Measurements from ENCODE around the gene NEDD4L.

Gene NEDD4L

DNA sequence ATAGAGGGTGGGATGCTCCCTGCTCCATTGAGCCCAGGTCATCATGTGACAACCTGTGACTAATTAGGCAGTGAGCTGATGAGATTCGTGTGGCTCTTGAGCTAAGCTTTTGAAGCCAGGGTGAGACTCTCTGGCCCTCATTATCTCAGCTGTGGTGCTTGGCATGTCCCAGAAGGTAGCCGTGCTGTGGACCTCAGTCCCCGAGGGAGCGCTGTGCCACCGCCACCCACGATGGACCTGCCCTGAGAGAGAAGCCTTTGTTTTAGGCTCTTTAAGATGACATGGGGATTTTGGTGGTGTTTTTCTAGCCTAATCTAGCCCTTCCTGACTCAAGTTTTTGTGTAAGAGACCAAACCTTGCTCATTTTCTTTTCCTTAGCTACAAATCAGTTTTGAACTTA lies 66.4 kb downstream of the NEDD4L start:
- intact Hi-C loops (cut with DNase I) = no loop called here
- DNase-seq = no peak

- intact Hi-C loops (cut with DNase I) = no loop called here
Measured at GRCh38 chr18:58112174-58112573, 68.1 kb downstream of the NEDD4L start.

DNA sequence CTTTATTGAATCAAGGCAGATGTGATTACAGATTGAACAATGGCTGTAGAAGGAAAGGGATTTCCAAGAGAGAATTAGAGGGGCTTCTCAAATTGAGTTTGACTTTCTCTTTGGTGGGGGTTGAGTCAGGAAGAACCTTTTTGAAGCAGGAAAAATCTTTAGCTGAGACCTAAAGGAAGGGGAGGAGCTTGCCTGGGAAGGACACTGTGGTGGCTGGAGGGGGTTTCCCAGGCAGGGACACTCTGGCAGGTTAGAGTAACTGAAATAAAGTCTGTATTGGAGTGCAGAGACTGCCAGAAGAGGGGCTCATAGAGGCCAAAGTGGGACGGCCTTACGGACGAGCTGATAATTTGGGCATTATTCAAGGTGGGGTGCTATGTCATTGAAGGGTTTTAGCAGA lies 69.3 kb downstream of the NEDD4L start:
- intact Hi-C loops (cut with DNase I) = no loop called here
- no peak for DNase-seq

More at GRCh38 chr18:58112174-58112573, 68.1 kb downstream of the NEDD4L start:
- no peak for DNase-seq

GRCh38 chr18:58114766-58115165 lies 70.7 kb downstream of the NEDD4L start:
- intact Hi-C loops (cut with DNase I) = no loop called here
- no peak for DNase-seq

DNA sequence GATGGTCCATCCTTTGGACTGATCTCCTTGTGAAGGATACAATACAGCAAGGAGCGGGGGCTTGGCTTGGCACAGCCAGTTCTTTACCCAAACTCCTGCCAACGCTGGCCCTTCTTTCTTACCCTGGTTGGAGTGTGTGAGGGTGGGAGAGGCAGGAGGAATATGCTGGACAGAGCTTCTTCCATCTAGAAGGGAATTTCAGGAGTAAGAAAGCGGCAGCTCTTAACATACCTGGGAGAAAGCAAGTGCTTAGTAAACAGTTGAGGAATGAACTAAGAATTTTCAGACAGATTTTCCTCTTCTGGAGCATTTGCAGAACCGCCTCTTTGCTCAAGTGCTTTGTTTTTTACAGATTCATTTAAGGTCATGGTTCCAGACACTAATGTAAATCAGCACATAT lies 72.8 kb downstream of the NEDD4L start:
- DNase-seq = peak in 1 of 10 donors; percentile 39
- intact Hi-C loops (cut with DNase I) = no loop called here

DNA sequence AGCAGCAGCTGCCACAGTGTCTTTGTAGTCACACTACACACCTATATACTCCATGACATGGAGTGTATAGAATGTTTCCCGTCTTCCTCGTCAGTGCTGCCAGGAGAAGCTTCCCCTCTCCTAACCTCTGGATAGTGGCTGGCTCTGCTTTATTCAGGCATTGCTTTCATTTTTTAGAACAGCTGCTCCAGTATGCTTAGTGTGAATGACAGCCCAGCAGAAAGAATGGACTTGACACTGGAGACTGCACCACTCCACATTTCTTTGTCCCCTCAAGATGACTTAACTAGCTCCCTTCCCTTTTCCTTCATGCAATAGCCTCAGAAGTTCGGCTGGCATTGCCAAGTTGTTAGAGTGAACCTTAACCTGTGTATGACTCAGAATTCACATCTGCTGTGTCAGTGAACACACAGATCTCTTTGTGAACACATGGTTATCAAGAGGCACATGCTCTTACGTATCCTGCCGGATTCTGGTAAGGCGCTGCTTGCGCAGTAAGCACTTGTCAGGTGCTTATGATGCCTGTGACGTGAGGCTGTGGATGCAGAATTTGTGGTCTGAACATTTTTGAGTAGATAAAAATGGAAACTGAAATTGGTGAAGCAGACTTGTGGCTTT lies 73.9 kb downstream of the NEDD4L start:
- peak in 3 of 10 donors; percentile 19 to 86 (median 41) for DNase-seq
- intact Hi-C loops (cut with DNase I) = no loop called here

DNA sequence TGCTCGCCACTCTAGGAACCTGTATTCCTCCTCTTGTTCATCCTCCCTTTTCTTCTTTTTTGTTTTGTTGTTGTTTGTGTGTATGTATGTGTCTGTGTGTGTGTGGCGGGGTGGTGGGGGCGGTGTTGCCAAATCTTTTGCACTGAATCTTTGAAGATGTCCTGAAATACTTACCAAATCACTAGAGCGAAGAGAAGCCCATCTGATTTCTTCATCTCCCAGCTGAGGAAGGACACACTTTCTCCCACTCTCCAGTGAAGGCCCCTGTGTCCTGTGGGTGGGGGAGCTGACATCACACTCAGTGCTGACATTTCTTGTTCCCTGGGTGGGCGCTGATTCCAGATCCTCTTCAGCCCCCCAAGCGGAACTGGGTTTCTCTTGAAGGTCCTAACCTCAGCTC lies 74.5 kb downstream of the NEDD4L start:
- intact Hi-C loops (cut with DNase I) = no loop called here

DNA sequence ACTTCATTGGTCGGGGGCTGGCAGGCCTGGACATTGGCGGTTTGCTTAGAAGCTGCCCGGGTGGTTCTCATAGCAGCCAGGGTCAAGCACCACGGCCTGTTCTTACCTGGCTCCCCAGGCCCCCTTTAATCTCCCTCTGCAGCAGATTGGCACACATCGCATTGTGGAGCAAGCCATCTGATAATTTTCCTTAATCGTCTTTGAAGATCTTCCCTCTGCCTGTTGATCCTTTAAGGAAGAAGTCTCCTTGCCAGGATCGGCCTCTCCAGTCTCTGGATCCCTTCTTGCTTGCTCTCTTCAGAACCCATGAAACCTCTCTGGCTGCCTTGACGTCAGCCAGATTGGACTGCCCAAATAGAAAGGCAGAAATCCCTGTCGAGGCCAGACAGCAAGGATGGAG lies 75.8 kb downstream of the NEDD4L start:
- DNase-seq = peak in 1 of 10 donors; percentile 17
- intact Hi-C loops (cut with DNase I) = no loop called here

More for the DNA sequence above, 74.5 kb downstream of the NEDD4L start:
- DNase-seq = peak in 1 of 10 donors; percentile 14

DNA sequence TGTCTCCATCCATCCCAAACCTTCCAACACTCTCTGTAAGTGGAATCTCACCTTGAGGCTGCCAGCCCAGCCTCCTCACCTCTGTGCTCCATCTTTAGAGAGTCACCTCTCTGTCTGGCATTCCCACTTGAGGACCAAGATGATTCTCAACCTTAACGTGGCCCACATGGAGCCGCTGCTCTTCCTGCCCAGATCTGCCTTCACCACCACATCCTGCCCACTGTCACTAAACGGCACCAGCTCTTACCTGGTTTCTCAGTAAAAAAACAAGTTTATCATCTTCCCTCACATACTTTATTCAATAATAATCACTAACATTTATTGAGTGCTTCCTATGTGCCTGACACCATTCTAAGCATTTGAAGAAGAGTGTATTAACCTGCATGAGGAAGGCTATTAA lies 80.4 kb downstream of the NEDD4L start:
- DNase-seq = no peak
- intact Hi-C loops (cut with DNase I) = no loop called here

DNA sequence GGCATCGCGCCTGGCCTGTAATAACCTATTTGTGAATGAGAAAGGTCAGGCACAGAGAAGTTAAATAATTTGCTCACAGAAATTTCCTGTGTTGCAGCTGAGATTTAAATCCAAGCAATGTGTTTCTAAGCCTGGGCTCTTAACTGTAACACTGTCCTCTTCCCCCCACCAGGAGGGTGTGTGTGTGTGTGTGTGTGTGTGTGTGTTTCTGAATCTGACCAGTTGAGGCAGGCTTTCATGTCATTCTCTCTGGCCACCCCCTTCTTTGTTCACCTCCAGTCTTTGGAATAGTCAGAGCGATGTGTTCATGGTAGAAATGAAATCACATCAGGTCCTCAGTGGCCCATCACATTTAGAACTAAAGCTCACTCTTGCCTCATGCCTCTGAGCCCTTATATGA lies 81.2 kb downstream of the NEDD4L start:
- no peak for DNase-seq
- intact Hi-C loops (cut with DNase I) = no loop called here

DNA sequence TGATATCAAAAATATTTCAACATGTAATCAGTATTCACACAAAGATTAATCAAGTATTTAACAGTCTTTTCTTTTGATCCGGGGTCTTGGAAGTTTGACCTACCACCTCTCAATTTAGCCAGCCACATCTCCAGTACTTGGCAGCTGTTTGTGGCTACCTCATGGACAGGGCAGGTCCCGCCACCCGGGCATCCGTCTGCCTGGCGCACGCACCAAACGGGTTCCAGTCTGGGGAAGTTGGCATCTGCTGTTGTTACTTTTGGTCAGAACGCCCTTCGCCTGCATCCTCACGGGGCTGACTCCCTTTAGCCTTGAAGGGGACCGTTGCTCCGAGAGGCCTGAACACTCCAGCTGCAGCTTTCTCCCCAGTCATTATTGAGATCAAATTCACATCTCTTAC lies 81.7 kb downstream of the NEDD4L start:
- DNase-seq = no peak
- intact Hi-C loops (cut with DNase I) = no loop called here

DNA sequence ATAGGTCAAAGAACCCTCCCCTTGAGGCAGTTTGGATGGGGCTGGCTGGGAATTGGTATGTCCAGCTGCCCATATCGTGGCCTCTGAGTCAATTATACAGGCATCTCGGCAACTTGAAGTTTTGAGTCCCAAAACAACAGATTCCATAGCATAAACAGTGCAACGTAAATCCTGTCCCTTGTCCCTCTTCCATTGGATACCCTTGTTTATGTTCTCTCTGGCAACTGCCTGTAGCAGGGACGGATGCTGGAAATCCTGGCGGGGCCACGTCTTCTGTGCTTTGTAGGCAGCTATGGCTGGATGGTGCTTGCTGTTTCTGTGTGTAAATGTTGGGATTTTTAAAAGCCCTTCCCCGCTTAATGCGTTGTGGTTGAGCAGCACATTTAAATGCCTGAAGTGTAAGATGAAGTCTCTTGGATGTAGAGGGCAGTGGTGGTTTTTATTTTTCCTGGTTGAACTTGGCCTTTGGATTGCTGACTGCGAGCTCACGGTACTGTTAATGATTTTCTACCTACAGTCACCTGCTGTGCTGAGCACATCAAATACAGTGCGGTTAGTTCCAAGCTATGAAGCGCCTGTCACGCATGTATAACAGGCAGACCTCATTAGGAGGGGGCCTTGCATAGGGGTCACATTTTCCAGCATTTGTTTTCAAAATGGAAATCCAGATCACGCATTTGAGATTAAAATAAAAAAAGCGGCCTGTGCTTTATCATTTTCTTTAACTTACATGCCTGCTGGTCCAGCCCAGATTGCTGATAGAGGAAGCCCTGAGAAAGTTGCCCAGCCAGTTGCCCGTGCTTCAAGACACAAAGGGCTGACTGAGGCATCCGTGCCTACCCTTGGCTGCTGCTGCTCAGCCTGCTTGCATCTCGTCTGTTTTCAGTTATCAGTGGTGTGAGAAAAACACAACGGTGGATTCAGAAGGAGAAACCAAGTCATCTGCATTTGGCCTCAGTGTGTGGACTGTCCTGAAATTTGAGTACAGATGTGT lies 84.7 kb downstream of the NEDD4L start:
- intact Hi-C loops (cut with DNase I) = no loop called here
- peak in 1 of 10 donors; percentile 36 for DNase-seq

GRCh38 chr18:58132595-58133261 lies 88.7 kb downstream of the NEDD4L start:
- DNase-seq = peak in 1 of 10 donors; percentile 4
- intact Hi-C loops (cut with DNase I) = no loop called here

DNA sequence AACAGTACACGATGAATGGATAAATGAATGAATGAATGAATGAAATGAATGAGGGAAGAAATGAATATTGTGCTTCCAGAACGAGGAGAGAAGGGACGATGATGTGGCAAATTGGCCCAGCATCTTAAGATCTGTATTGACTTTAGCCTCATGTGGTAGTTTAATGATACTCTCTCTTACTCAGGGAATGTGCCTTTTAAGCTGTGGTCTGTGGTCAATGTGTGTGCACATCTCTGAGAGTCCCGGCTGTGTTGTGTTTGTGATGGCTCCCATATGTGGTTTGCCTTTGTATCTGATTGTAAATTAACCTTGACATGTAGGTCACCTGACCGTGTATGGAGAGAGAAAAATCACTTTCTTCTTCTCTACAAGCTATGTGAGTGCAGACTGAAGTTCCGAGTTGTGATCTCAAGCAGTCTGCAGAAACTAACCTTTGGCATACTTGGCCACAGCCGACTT lies 91.2 kb downstream of the NEDD4L start:
- peak in 1 of 10 donors; percentile 12 for DNase-seq
- intact Hi-C loops (cut with DNase I) = loop anchor here (5.0 kb wide), 1 partner anchor 93 kb away; the partner anchor contains the start of gene NEDD4L

DNA sequence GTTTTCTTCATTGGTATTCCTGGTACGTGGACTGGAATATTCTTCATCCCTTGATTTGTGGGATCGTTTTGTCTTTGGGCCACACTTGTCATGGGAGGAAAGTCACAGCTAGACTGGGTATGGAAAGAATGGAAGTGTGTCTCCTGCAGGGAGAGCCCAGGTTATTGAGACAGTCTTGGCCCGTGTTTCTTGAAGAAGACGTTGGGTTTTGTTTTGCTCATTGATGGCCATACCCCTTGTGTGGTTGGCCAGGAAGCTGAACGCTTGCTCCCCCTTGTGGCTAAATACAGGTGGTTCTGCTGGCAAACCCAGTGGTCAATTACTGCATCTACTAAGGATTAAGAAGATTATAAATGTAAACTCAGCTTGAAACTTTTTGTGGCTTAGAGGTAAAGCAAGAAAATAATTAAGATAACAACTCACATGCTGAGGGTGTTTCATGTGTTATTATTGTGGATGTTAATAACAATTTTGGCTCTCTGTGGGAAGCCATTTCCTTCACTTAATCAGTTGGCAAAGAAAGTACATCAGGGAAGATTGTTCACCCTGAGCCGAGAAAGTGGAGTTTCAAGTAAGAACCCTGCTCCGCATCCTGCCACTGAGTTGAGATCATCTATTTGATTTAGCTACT lies 91.8 kb downstream of the NEDD4L start:
- intact Hi-C loops (cut with DNase I) = loop anchor here (5.0 kb wide), 1 partner anchor 94 kb away; the partner anchor contains the start of gene NEDD4L
- DNase-seq = peak in 7 of 10 donors; percentile 31 to 92 (median 65)

DNA sequence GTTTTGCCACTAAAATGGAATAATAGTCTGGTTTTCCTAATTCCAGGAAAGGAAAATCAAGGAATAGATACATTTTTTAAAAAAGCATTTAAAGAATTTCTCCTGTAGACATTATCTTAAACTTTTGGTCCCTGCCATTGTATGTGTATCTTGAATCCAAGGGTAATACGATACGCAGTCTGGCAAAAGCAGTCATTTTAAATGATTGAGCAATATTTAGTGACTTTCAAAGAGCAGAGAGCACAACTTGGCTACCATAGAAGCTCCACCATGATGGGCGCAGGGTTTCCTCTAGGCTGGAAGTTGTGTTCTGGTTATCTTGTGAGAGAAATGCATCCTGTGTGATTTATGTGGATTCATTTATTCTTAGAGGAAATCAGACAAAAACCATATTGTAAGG lies 92.9 kb downstream of the NEDD4L start:
- intact Hi-C loops (cut with DNase I) = loop anchor here (5.0 kb wide), 1 partner anchor 95 kb away; the partner anchor contains the start of gene NEDD4L
- peak in 1 of 10 donors; percentile 8 for DNase-seq

DNA sequence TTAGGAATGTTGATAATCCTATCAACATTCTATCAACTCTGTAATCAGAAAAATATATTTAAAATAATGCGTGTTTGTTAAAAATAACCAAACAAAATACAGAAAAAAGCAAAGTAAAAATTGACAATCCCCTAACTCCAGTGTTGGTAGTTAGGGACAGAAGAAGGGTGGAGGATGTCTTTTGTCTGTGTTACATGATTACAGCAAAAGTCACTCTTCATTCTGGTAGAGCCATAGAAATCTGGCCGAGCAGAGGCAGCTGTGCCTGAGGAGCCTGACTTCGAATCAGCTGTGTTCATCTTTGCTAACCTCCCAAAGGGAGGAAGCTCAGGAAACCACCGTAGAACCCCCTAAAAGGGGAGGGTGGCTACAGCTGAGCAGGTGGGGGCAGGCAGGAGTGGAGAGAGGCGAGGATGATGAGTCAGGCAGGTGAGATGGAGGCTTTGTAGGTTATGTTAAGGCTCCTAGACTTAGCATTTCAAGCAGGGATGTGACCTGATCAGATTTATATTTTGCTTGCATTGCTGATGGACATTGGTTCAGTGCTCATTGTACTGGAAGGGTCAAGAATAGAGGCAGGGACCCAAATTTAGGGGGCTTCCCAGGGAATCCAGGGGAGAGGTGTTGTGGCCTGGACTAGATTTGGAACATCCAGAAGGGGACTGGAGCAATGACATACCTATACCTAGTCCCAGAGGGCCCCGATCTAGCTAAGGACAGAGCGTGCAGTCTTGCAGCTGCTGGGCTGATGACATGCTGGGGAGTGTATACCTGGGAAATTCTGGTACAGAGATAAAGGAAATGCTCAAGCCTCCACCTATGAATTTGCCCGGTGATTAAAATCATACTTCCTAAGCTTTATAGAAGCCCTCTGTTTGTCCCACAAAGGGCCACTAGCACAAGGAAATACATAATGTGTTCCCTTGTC lies 95.7 kb downstream of the NEDD4L start:
- intact Hi-C loops (cut with DNase I) = loop anchor here (5.0 kb wide), 1 partner anchor 97 kb away; the partner anchor contains the start of gene NEDD4L
- DNase-seq = peak in 1 of 10 donors; percentile 16

- peak in 4 of 10 donors; percentile 29 to 75 (median 32) for DNase-seq
- intact Hi-C loops (cut with DNase I) = no loop called here
Measured at GRCh38 chr18:58140387-58141325, 96.6 kb downstream of the NEDD4L start.

All from posterior cingulate gyrus (tissue), 11 donors.